ENCODE measurements around the gene SSR3. TPM values are rescaled to one million over a fixed set of nuclear protein-coding genes. Genes with fewer than 3 reads are reported as not detected.
A peak's percentile ranks its signal among the peaks of the same experiment; 100 is the strongest.

SSR3 gene
- total RNA-seq, 1 donor from 2014 or later = 125 TPM

DNA sequence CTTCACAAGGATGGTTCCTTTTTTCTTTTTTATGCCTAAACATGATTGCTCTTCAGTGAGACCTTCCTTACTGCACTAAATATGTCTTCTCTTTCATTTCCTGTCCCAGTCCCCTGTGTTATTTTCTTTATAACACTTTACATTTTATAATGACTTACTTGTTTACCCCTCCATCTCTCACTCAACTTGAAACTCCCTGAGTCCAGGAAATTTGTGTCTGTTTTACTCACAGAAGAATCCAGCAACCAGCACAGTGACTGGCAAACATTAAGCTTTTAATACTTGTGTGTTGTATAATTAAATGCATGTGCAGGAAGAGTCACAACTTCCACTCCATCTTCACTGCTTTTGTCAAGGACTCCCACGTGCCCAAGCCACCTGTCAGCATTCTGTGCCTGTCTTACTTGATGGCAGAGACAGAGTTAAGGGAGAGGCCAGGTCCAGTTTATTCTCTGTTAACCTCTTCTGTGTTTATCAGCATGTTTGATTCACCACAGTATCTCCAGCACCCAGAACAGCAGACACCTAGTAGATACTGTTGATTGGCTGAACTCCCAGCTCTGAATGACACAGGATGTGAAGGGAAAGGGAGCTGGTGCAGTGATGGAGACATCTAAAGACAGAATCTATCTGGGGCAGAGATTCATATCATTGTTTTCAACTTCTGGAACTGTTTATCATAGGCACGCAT is 42.8 kb downstream of the SSR3 start:
- ATAC-seq (no peak), DNase-seq (ENCODE audit: low spot score) (no peak)
- intact Hi-C loops (cut with DNase I) = no loop called here

DNA sequence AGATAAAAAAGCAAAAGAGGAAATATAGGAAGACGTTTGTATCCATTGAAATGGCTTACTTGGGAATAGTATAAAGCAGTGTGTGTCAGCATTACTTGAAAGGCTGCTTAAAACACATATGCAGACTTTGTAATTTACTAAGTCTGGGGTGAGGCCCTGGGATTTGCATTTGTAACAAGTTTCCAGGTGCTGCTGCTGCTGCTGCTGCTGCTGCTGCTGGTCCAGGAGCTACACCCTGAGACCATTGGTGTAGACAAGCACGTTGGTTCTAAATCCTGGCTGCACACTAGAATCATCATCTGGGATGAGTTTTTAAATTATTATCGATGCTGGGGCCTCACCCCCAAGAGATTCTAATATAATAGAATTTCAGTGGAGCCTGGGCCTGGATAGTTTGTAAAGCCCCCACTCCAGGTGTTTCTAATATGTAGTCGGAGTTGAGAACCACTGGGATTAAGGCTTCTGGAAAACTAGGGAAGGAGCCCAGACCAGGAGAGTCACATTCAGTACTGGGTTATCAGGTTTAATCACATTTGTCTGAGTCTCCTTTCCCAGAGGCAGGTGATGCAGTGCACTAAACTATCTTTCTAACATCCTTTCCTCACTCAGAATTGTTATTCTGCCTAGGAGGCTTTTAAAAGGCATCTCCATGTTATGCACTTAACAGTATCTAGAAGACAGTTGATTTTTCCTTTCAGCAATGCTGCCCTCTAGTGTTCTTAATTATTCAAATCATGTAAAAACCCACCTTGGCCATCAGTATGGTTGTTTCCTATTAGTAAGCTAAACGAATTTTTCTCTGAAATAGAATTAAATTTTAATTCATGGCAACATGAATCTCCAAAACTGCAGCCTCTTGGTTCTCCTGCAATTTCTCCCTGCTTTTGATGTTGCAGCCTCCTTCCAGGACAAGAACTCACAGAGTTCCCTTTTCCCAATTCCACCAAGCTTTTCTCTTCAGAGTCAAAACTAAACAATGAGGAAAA is 45.4 kb downstream of the SSR3 start:
- ATAC-seq = peak; percentile 85
- intact Hi-C loops (cut with DNase I) = no loop called here
- DNase-seq (ENCODE audit: low spot score) = no peak

DNA sequence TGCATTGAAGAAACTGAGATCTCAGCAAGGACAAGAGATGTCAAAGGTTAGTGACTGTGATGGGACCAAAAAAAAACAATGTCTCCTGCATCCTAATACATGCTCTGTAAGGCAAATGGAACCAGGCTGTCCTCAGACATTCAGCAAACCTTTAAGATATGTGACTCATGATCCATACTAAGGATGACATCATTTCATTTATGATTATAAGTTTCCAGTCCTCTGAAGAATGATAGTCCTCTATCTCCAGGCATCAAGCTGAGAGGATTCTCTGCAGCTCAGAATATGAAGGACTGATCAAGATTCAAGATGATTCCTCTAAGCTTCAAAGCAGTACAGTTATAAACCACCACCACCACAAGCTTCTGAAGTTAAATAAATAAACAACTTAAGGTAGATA is 47.6 kb downstream of the SSR3 start:
- ATAC-seq (no peak), DNase-seq (ENCODE audit: low spot score) (no peak)
- intact Hi-C loops (cut with DNase I) = no loop called here

DNA sequence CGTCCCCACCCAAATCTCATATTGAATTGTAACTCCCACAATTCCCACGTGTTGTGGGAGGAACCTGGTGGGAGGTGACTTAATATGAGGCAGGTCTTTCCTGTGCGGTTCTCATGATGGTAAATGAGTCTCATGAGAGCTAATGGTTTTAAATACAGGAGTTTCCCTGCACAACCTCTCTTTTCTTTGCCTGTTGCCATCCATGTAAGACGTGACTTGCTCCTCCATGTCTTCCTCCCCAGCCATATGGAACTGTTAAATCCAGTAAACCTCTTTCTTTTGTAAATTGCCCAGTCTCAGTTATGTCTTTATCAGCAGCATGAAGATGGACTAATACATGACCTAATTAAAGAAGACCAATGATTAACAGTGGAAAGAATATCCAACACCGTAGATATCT is 56.6 kb downstream of the SSR3 start:
- no peak for ATAC-seq
- intact Hi-C loops (cut with DNase I) = no loop called here
- DNase-seq (ENCODE audit: low spot score) = no peak

DNA sequence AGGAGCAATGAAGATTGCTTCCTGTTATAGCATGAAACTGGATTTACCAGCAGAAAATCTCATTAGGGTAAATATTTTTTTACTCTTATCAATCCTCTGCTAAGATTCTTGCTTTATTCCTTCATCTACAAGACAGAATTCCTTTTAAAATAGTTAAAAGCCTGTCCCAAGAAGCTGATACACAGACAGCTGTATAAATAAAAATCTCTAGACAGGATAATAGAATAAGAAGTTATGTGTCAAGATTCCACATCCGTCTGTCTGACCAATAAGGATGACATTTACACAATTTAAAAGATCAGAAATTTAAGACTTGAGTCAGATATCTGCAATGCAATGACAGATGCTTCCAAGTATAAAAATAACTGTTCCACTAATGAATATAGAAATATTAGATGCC is 57.6 kb downstream of the SSR3 start:
- intact Hi-C loops (cut with DNase I) = no loop called here
- DNase-seq (ENCODE audit: low spot score) (no peak), ATAC-seq (no peak)

DNA sequence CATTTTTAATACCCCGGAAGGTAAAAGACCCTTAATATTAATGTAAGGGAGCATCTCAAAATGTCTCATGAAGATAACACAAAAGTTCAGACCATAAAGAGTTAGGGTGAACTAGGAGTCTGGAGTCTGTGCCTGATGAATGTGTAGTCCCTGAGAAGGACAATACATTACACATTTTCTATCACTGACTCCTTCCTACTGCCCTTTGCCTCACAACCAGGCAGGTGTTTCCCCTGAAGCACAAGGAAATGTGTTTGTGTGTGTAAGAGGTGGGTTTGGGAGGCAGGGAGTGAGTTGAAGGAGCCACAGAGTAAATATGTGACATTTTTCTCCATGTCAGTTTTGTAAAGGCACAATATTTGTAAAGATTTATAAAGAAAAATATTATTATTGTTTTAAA is 59.1 kb downstream of the SSR3 start:
- no peak for ATAC-seq
- intact Hi-C loops (cut with DNase I) = no loop called here
- DNase-seq (ENCODE audit: low spot score) = no peak

DNA sequence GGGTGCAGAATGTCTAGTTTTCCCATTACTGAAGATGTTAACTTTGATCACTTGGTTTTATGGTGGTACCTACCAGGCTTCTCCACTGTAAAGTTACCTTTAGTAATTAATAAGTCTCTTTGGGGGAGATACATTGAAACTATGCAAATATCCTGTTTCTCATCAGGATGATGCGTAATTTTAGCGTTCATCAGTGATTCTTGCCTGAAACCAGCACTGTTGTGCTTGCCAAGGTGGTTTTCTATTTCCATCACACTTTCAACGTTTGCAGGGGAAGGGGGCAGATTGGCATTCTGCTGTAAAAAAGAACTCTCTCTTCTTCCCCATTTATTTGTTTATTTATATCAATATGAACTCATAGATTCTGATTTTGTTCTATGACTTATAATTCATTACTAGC is 61.0 kb downstream of the SSR3 start:
- DNase-seq (ENCODE audit: low spot score) = no peak
- no peak for ATAC-seq
- intact Hi-C loops (cut with DNase I) = no loop called here

DNA sequence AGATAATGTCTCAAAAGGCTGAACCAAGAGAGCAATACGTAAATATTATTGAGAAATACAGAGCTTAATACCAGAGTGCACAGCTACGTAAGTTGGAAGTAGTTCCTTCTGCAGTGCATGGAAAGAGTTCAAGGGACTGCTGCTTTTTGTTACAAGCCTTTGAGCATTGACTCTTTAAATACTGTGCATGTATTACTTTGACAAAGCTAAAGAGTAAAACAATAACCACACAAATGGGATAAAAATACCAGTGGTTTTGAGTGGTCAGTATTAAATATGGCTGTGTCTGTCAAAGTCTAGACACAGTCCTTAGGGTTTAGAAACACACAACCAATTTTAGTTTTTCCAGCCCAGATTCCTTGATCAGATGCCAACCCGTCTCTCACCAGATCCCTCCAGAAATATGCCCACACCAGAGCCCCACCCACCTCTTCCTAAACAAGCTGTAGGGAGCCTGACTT is 62.1 kb downstream of the SSR3 start:
- ATAC-seq (no peak), DNase-seq (ENCODE audit: low spot score) (no peak)
- intact Hi-C loops (cut with DNase I) = no loop called here

DNA sequence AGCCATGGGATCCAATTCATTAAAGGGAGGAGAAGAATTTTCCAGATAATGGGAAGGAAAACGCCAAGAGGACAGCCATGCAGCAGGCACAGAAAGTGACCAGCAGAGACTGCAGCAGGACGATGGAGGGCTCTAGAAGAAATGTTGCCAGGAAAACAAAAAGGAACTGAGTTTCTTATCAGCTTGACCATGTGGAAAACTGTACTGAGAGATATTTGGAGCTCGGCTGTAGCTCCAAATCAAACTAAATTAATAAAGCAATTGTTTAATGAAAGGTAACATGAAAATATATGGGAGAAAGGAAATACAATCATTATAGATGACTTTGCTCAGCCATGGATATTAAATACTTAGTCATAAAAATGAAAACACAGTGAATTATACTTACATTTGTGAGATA is 63.7 kb downstream of the SSR3 start:
- intact Hi-C loops (cut with DNase I) = no loop called here
- ATAC-seq = no peak
- DNase-seq (ENCODE audit: low spot score) = no peak

Other genes starting within 250 kb of the SSR3 start
- gene TIPARP, start 119.5 kb upstream of the SSR3 start, total RNA-seq = 25.7 TPM

All from sciatic nerve (tissue), 2 donors.